ENCODE results near the gene KCTD16.

Gene KCTD16

DNA sequence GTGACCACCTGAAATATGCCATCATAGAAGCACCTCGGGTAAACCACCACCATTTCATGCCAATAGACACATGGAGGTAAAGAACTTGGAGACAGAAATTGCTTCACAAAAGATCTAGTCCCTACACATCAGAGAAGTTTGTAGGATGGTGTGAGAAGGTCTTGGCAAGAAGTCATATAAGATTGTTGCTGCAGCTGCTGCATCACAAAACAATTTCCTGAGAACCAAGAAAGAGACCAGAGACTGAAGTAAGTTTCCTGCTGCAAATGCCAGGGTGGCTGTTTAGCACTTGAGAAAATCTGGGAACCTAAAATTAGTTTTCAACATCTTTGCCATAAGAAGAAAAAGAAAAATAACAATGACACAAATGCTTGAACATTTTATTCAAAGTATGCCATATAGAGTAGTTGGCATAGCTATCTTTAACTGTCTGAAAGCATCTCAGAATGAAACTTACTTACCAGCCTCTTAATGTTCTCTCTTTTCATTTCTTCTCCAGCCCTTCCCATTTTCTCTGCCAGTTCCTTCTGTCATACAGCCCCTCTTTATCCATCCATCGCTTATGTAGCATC lies 114.3 kb downstream of the KCTD16 start:
- no peak for DNase-seq (ENCODE audit: low read depth)

DNA sequence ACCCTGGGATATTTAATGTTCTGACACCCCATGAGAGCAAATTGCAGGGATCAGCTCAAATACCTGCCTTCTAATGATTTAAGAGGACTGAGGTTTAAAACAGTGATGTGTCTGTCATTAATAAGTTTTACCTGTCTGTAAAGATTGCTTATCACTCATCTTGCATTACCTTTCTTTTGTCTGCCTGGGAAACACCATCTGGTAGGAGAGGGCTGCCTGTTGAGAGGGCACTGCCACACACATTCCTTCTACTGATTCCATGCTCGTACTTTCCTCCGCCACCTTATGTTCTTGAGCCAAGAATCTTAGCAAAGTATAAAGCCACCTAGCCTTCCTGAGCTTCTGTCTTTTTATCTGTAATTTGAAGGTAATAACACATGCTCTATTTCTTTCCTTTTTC lies 118.6 kb downstream of the KCTD16 start:
- DNase-seq (ENCODE audit: low read depth) = no peak

DNA sequence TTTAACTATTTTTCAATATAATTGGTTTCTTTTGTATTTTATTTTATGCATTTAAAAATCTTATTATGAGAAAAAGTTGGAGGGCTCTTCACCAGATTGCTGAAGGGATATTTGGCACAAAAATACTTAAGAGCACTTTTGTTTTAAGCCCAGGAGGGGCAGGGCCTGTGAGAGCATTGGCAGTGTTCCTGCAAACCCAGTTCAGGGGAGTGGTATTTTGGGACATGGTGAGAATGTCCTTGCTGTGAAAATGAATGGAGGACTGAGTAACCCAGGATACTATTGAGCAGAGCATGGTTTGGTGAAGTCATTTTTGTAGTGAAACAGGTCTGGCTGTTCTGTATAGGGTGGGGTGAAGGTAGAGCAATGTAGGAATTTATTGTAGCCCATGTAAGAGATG lies 121.4 kb downstream of the KCTD16 start:
- DNase-seq (ENCODE audit: low read depth) = no peak

DNA sequence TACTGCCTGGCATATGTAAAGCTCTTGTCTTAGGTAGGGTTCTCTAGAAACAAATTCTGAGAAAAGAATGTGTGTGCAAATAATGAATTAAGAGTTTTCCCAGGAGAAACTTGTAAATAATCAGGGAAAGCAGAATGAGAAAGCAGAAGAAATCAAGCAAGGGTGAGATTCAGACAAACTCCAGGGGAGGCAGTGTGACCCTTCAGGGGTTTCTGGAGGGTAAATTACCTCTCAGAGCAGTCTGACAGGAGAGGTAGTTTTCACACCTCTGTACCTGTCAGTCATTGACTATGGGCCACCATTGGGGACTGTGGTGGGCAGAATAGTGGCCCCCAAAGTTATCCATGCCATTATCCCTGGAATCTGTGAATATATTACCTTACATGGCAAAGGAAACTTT lies 124.6 kb downstream of the KCTD16 start:
- no peak for DNase-seq (ENCODE audit: low read depth)

DNA sequence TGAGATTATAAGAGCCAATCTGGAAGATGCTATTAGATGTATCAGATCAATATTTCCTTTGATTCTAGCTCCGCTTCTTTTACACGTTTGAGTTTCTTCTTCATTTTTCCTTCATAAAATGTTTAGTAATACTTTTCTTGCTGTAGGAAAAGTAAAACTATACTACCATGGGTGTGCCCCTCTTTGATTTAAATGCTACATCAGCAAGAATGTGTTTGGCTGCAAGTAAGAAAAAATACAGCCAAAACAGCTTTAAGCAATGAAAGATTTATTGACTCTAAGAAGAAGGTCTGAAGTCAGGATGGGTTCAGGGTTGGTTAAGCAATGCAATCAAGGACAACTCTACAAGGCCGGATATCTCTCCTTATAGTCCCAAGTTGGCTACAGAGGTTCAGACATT lies 126.4 kb downstream of the KCTD16 start:
- no peak for DNase-seq (ENCODE audit: low read depth)

DNA sequence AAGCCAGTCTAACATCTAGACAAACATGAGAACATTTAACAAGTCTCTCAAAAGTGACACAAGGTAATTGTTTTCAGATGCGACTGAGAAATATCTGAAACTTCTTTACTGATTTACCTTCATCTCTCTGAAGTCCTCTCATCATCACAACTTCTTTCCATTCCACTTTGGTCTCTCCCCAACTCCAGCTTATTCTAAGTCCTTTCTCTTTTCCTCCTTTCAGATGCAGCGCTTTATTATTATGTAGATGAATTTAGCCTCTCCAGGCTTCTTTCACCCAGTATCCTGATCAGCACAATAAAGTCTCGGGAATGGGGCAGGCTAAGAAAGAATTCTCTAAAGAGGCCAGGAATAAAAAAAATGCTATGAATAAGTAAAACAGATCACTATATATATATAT lies 128.0 kb downstream of the KCTD16 start:
- DNase-seq (ENCODE audit: low read depth) = no peak

DNA sequence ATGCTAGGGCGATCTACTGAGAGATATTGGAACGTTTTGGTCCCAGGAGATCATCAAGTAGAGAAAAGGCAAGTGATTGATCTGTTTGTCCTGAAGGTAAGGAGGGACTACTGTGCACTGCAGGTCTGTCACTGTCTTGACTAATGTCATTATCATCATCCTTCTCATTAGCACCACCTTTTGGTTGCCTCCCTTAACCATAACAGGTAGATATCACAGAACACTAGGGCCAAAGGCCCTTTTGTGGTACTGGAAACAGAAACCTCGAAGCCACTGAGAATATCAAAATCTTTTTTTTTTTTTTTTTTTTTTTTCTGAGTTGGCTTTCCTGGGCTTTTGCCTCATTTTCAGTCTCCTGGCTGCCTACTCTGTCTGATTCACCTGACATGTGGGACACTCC lies 134.0 kb downstream of the KCTD16 start:
- no peak for DNase-seq (ENCODE audit: low read depth)

DNA sequence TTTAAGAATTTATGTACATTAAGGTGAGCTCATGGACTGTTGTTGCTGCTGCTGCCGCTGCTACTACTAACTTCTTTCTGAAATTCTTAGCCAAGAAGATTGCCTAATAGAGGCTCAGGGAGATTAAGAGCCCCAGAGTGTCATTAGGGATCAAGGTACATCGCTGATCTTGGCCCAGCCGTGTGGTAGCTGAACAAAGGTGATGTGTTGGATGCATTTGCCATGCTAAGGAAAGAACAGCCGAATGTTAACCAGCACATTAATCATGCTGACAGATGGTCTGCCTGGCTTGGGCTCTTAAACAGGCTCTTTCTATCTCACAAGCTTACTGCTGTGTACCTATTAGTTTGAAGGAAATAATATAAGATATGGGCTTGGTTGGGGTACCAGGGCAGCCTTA lies 137.1 kb downstream of the KCTD16 start:
- no peak for DNase-seq (ENCODE audit: low read depth)

DNA sequence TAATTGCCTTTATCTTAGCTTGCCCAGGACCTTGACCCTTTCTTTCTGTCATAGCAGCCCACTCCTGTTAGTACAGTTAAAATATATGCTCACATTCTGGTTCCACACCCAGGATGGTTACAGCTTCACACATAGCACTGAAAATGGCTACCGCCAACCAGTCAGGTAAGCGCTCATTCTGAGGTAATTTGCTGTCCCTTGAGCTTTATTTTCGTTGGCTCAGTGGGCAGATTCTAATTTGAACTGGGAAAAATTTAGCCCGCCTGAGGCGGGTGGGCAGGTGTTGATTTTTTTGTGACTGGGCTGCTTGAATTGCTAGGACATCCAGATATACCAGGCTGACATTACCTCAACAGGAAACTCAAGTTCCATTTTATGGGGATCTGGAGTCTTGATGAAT lies 137.5 kb downstream of the KCTD16 start:
- no peak for DNase-seq (ENCODE audit: low read depth)

DNA sequence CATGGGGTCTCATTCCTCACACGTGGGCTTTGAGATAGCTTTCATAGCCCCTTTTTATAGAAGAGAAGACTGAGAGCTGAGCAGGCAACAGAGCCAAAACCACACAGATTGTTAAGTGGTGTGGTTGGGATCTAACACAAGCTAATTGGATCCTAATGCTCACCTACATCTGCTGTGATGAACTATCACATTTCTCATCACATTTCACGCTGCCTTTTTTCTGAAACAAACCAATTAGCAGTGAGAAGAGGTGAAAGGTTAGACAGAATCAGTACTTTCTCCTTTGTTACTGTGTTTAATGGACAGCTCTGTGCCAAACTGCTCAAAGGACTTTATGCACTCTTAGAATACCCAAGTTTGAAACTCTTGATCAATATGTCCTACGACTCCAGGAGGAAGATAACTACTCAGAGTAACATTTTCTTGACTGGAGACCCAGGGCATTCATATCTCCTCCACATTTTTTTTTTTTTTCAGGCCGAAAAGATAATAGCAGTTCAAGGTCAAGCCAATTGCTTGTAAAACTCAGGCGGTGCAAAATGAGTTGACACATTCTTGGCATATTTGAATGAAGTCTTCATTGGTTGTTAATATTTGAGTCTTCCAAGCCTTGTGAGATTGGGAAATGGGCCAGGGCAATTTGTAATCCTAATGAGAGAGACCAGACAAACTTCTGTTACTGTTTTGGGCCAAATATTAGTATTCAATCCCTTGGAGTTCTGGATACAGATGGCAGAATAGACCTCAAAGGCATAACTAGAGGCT lies 138.4 kb downstream of the KCTD16 start:
- no peak for DNase-seq (ENCODE audit: low read depth)

DNA sequence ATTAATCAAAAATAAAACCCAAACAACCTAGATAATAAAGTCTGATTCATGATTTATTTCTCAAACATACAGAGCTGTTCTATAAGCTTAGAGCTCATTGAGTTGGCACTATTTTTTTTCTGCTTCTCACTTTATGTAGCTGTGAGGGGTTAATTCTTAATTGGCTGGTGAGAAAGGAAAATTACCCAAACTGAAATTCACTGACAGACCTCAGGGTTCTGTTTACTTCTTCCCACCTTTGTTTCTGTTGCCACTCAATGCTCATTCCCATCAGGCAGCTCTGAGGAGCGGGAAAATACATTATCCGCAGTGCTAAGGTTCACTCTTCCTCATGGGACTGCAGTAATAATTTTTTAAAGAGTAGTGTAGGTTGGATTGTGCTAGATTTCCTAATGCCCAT lies 139.9 kb downstream of the KCTD16 start:
- DNase-seq (ENCODE audit: low read depth) = no peak

DNA sequence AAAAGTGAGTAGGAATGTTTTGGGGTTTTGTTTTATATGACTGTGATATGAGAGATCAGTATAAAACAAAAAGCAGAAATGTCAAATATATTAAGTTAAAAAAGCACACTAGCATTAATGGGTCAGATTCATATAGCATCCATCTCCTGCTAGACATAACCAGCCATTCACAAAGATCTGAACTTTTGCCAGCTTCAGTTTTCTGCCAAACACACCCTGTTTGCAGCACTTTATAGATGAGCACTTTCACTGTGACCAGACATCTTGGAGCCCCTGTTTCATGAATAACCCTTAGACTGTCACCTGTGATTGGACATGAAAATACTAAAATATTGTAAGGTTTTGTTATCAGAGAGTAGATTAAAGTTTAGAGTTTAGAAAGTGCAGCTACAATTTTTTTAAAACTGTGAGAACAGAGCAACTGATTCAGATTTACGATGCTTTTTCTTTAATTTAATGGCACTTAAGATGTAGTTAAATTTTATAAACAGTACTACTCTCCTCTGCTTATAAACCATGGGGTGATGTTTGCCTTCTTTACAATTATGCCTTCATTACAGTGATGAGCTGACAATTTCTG lies 142.6 kb downstream of the KCTD16 start:
- no peak for DNase-seq (ENCODE audit: low read depth)

DNA sequence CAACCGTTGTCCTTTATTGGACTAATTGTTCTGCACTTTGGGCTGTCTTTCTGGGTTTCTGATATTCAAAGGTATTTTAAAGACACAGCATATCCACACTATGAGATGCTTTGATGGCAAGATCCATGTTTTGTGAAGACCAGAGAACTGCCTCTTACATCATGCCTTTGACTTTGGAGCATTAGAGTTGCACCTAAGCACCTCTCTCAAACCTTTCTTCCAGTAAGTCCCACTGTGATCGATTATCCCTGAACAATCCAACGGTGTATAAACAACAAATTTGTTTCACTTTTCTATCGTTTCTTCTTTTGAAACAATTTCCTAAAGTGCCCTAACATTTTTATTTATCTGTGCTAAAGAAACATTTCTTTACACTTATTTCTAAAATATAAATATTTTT lies 144.4 kb downstream of the KCTD16 start:
- no peak for DNase-seq (ENCODE audit: low read depth)

DNA sequence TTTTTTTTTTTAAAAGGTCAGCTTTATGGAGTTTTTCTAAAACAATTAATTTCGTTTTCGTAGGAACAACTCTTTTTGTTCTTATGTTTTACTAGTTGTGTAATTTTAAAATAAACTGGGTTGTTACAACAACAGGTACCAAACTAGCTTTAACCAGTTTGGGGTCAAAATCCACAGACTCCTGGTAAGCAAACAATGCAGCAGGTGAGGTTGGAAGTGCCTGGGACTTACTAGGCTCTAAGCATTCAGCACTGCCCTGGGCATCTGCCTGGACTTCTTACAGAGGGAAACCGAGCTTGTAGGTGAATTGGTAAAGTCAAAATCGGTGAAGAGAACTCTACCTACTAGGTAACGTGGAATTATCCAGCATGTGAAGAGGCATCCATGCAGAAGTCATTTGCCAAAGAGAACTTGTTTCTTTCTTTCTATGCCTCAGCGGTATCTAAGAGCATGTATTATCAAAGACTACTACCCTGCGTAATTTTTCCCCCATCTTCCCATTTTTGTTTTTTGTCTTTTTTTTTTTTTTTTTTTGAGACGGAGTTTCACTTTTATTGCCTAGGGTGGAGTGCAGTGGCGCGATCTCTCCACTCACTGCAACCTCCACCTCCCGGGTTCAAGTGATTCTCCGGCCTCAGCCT lies 145.4 kb downstream of the KCTD16 start:
- no peak for DNase-seq (ENCODE audit: low read depth)

DNA sequence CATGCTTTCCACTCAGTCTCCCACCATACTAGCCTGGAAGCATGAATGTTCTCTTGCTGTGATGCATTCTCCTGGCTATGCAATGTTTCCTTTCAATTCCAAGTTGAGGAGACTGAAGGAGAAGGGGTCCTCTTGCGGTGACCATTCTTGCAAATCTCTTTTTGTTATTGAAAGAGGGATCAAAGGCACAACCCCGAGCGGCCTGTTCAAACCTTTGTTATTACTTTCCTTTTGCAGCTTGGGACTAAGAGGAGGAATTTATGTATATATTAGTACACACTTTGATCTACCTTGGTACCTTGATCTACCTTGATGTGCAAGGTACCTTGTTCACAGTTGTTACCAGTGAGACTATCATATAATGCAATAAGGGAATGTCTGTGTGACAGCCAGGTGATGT lies 147.3 kb downstream of the KCTD16 start:
- DNase-seq (ENCODE audit: low read depth) = no peak

DNA sequence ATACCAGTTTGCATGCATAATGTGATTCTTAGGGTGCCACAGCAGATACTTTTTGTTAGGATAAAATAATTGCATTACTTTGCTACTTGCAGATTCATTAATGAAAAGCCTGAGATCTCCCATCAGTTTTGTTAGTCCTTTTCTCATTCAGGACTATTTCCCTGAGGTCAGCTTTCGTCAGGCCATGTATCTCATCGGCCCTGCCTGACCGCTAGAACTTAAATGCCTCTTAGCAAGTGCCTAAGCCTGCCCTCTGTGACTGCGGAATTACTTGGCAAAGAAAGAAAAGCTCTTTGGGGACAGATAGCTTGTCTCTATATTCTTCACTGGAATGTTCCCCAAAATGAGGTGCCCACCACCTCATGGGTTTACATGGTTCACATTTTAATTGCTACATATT lies 147.8 kb downstream of the KCTD16 start:
- no peak for DNase-seq (ENCODE audit: low read depth)

DNA sequence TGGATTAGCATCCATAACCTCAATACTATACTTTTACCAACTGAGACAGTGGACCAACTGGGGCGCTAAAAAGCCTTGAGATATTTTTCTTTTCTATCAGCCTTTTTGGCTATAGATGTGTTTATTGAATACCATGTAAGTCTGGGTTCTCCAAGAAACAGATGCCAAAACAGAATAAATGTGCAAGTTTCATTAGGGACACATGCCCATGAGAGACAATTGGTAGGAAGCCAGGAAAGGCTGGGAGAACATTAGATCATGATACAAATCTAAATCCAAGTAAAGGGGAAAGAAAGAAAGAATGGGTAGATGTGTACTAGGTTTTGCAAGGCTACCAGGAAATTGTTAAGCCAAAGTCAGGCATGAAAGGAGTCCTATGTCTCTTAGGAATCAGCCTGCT lies 152.5 kb downstream of the KCTD16 start:
- DNase-seq (ENCODE audit: low read depth) = no peak

DNA sequence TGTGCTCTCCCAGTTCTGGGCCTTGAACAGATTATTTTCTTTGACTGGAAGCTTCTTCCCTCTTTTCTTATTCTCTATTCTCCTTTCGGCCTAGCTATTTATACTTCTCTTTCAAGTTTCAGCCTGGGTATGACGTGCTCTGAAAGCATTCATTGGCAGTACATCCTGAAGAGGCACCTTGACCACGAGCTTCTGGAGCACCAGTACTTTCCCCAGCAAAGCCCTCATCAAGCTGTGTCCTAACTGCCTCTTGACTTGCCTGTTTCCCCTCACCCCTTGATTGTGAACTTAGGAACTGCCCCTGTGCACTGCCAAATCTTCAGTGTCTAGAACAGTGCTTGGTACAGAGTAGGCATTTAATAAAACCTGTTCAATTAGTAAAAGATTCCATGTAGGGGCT lies 154.9 kb downstream of the KCTD16 start:
- DNase-seq (ENCODE audit: low read depth) = no peak

DNA sequence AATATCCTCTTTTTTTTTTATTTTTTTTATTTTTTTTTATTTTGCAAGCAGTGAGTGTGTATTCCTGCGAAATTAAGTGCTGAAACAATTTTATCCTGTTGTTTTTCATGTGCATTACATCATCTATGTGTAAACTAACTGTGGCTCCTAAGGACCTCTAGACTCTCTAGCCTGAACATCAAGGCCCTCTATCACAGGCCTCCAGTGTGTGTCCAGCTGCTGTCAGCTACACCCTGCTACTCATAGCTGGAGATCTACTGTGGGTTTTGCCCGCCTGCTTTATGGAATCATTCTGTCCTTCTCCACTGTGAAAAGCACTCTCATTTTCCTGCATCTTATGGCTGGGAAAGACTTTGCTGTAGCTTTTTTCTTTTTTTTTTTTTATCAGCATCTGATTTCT lies 157.8 kb downstream of the KCTD16 start:
- DNase-seq (ENCODE audit: low read depth) = no peak

DNA sequence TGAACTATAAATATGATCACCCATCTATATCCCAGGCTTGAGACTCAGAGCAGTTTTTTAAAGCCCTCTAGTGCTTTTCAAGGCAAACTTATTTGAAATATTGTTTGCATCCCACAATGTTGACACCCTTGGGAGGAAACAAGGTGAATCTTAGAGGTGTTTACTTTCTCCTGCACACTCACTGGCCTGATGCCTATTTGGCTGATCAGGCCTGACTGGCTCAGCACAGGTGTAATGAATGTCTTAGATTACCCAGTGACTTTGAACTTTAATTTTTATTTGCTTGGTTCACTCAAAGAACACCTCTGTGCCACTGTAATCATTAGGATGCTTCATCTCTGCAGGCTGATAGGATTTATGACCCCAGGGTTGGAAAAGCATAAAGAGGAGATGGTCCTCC lies 158.3 kb downstream of the KCTD16 start:
- no peak for DNase-seq (ENCODE audit: low read depth)

DNA sequence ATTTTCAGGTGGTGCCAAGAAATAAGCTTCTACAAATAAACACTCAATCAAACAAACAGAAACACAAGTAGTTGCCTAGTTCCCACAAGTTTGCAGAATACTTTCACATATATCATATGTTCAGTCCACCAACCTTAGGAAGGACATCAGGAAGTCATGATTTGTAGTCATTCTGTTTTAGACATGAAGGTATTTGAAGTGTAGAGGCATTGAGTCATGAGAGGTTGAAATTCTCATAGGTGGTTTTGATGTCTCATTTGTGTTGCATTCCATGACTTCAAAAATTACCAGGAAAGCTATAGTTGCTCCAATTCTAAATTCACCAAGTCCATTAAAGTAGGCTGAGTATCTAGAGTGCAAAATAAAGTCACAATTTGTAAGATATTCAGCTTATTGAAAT lies 159.0 kb downstream of the KCTD16 start:
- no peak for DNase-seq (ENCODE audit: low read depth)

DNA sequence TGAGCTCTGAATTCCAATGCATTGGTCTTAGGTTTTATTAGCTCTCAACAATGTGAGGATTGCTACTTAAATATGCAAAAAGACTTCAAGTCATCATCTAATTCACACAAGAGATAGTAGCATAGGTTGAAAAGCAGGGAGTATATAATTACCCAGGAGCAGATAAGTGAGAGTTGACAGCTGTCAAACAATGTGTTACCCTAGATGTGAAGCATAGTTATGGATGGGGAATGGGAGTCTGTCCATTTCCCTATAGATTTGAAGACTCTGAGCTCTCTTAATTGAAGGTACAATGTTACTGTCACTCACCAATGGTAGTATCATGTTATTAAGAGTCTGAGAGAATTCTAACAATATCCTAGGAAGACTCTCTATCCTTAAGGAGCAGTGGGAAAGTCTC lies 160.7 kb downstream of the KCTD16 start:
- DNase-seq (ENCODE audit: low read depth) = no peak

DNA sequence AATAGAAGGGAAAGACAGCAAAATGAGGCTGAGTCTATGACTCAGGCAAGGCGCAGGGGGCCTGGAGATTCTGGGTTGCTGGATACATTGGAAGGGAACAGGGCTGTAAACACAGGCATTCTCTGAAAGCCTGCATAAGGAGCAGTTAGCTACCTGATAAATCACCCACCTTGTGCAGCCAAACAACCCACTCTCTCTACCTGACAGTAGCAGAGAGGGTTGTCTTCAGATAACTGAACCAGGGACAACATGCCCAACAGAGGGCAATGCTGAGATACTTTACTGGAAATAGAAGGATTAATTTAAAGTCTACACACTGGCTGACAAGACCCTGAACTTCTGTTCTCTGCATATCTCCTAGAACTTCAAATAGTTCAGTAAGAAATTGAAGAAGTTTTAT lies 161.6 kb downstream of the KCTD16 start:
- no peak for DNase-seq (ENCODE audit: low read depth)
